Loucy (cell line): ENCODE measurements around the gene RUNX2.

Experiments used
- EZH2phosphoT487 ChIP-seq: fragments of 200-600 bp; IDR thresholded peaks from 2 replicates; pipeline ENCODE4 v1.6.1; 2018; ENCODE audit warnings: antibody characterized with exemption, mild to moderate bottlenecking, moderate library complexity, borderline replicate concordance
- TF ChIP-seq, protein P1 (sequence below): fragments of 200-600 bp; sonication (generic); conservative IDR thresholded peaks from 2 replicates; pipeline ENCODE4 v1.5.1; 2014; ENCODE audit warnings: mild to moderate bottlenecking, antibody characterized with exemption, low read length

DNA sequence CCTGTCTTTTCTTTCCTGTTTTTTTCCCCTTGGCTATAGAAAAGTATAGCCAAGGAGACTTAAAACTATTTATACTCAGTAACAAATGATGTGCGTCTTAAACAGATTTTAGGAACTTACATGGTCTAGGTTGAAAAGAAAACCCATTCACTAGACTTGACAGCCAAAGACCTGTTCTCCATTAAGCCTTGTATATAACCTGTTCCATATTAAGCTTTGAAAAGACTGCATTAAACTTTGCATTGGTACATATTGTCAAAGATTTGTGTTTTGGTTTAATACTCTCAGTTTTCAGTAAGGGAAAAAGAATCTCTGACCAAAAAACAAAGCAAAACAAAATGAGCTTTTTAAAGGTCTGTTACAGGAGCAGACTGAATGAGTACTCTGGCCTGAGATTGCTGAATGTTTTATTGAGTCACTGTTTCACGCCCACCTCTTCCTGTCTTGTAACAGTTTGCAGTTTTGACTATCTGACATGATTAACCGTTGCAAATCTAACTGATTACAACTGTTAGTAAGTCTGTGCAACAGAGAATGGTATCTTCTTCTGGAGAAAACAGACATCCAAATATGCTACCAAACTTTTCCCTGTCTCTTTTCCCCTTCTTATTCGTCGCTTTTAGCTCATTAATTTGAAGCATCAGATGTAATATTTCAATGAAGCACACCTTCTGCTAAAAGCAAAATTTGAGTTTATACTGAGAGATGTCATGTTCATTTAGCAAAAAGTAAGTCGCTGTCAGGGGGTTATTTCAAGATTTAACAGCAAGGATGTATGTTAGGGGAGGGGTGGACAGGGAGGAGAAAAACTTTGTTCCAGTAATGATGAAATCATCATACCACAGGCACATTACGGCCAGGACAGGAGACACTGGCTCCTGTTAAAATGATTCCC, 108.7 kb downstream of the RUNX2 start:
- TF ChIP-seq, protein P1, sequence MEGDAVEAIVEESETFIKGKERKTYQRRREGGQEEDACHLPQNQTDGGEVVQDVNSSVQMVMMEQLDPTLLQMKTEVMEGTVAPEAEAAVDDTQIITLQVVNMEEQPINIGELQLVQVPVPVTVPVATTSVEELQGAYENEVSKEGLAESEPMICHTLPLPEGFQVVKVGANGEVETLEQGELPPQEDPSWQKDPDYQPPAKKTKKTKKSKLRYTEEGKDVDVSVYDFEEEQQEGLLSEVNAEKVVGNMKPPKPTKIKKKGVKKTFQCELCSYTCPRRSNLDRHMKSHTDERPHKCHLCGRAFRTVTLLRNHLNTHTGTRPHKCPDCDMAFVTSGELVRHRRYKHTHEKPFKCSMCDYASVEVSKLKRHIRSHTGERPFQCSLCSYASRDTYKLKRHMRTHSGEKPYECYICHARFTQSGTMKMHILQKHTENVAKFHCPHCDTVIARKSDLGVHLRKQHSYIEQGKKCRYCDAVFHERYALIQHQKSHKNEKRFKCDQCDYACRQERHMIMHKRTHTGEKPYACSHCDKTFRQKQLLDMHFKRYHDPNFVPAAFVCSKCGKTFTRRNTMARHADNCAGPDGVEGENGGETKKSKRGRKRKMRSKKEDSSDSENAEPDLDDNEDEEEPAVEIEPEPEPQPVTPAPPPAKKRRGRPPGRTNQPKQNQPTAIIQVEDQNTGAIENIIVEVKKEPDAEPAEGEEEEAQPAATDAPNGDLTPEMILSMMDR, result no peak
- no peak for TF ChIP-seq EZH2phosphoT487
